H1 (cell line): ENCODE measurements around the gene G2E3. TPM values are rescaled to one million over a fixed set of nuclear protein-coding genes. Genes with fewer than 3 reads are reported as not detected.

Source experiments
- CTCF ChIA-PET: fragments of 300-600 bp; sonication (Branson Sonifier 250); formaldehyde crosslinking; loops from one replicate; lab custom pipeline; 2021; ENCODE audit not compliant: partially characterized antibody; lab: Charles Lee
- POLR2A ChIA-PET: fragments of 300-600 bp; sonication (Branson Sonifier 250); formaldehyde crosslinking; loops from one replicate; lab custom pipeline; 2021; ENCODE audit warnings: inconsistent platforms; ENCODE audit not compliant: partially characterized antibody; lab: Charles Lee
- DNase-seq, 2 experiments: peaks; one replicate each; pipeline versions ENCODE4 v3.0.0 to v3.0.0-alpha.2; 2010 to 2022; ENCODE audit warnings: low spot score in 2 of 2, low read depth in 1 of 2, mixed read lengths in 1 of 2
- FAIRE-seq: peaks from 2 replicates; lab custom pipeline; 2011; peaks lifted over from hg19 to GRCh38; lab: Jason Lieb, UNC
- H2AFZ ChIP-seq: 2 replicates; pipeline ENCODE4 v1.8.1; 2012; ENCODE audit warnings: low read length, inconsistent platforms
- H2AK5ac ChIP-seq: 2 replicates; pipeline ENCODE4 v1.6.1; 2013; ENCODE audit warnings: low read depth, low read length
- H2BK120ac ChIP-seq: replicated peaks from 2 replicates; pipeline ENCODE3; 2013; ENCODE audit warnings: low read depth, low read length, inconsistent platforms
- H2BK12ac ChIP-seq: 2 replicates; pipeline ENCODE4 v1.6.1; 2013; ENCODE audit warnings: low read depth, low read length
- H2BK15ac ChIP-seq: 2 replicates; pipeline ENCODE4 v1.6.1; 2013; ENCODE audit warnings: low read length
- H2BK20ac ChIP-seq: 2 replicates; pipeline ENCODE4 v1.6.1; 2013; ENCODE audit warnings: low read length
- H2BK5ac ChIP-seq: 2 replicates; pipeline ENCODE4 v1.6.1; 2013; ENCODE audit warnings: low read depth, low read length
- H3K14ac ChIP-seq: 2 replicates; pipeline ENCODE4 v1.6.1; 2013; ENCODE audit warnings: inconsistent platforms; ENCODE audit not compliant: insufficient read length
- H3K18ac ChIP-seq: 2 replicates; pipeline ENCODE4 v1.6.1; 2013; ENCODE audit warnings: low read length; ENCODE audit errors: extremely low read depth
- H3K23ac ChIP-seq: 2 replicates; pipeline ENCODE4 v1.6.1; 2013; ENCODE audit warnings: inconsistent platforms; ENCODE audit not compliant: insufficient read length
- H3K23me2 ChIP-seq: 2 replicates; pipeline ENCODE4 v1.6.1; 2013; ENCODE audit warnings: low read depth, low read length
- H3K27ac ChIP-seq: 2 replicates; pipeline ENCODE4 v1.6.1; 2011; ENCODE audit warnings: low read depth, low read length, inconsistent platforms
- H3K27me3 ChIP-seq, 4 experiments: replicated peaks in 1 of 4; 1 replicate in 1 of 4; 2 replicates in 3 of 4; pipeline versions ENCODE4 v1.6.1 to v1.8.1; 2011 to 2013; ENCODE audit warnings: low read length in 3 of 4, mild to moderate bottlenecking in 3 of 4, inconsistent platforms in 2 of 4, mixed read lengths in 2 of 4, moderate library complexity in 1 of 4; ENCODE audit not compliant: control insufficient read depth in 3 of 4, insufficient read depth in 3 of 4; ENCODE audit errors: extremely low read depth in 1 of 4
- H3K36me3 ChIP-seq, 4 experiments: 2 replicates each; pipeline versions ENCODE4 v1.6.1 to v1.8.1; 2011 to 2013; ENCODE audit warnings: mild to moderate bottlenecking in 4 of 4, low read length in 3 of 4, moderate library complexity in 2 of 4, control low read depth in 1 of 4, inconsistent platforms in 1 of 4; ENCODE audit not compliant: insufficient read depth in 4 of 4, control insufficient read depth in 2 of 4
- H3K4ac ChIP-seq: replicated peaks from 2 replicates; pipeline ENCODE3; 2013; ENCODE audit warnings: low read length, low read depth, mixed read lengths, inconsistent platforms; ENCODE audit not compliant: insufficient read length
- H3K4me1 ChIP-seq, 4 experiments: replicated peaks in 1 of 4; 1 replicate in 1 of 4; 2 replicates in 3 of 4; pipeline versions ENCODE4 v1.6.1 to v1.8.1; 2011 to 2013; ENCODE audit warnings: low read length in 3 of 4, inconsistent platforms in 2 of 4, mixed read lengths in 1 of 4; ENCODE audit not compliant: insufficient read depth in 4 of 4, control insufficient read depth in 3 of 4
- H3K4me2 ChIP-seq, 2 experiments: 2 replicates each; pipeline versions ENCODE4 v1.6.1 to v1.8.1; 2011 to 2013; ENCODE audit warnings: low read depth in 2 of 2, low read length in 2 of 2, control low read depth in 1 of 2, inconsistent platforms in 1 of 2, mild to moderate bottlenecking in 1 of 2; ENCODE audit not compliant: insufficient read depth in 1 of 2
- H3K4me3 ChIP-seq, 4 experiments: fragments of 200-600, 300-600 bp in 1 of 4; sonication (generic), shearing (Covaris generic), sonication (Bioruptor Twin) in 1 of 4; 2 replicates each; pipeline versions ENCODE4 v1.5.1 to v1.8.1; 2011 to 2016; ENCODE audit warnings: low read length in 4 of 4, low read depth in 3 of 4, control low read depth in 2 of 4, inconsistent platforms in 2 of 4, mild to moderate bottlenecking in 2 of 4, mixed read lengths in 1 of 4, moderate library complexity in 1 of 4; ENCODE audit not compliant: insufficient read depth in 2 of 4; ENCODE audit errors: extremely low read depth in 1 of 4
- H3K56ac ChIP-seq: replicated peaks from 2 replicates; pipeline ENCODE3; 2013; ENCODE audit warnings: low read depth, mild to moderate bottlenecking, mixed read lengths, low read length, inconsistent platforms; ENCODE audit not compliant: insufficient read length
- H3K79me1 ChIP-seq: 2 replicates; pipeline ENCODE4 v1.6.1; 2013; ENCODE audit warnings: low read depth, low read length, control low read depth
- H3K79me2 ChIP-seq, 2 experiments: 2 replicates each; pipeline versions ENCODE4 v1.6.1 to v1.8.1; 2012 to 2013; ENCODE audit warnings: low read length in 2 of 2, mild to moderate bottlenecking in 2 of 2, inconsistent platforms in 1 of 2; ENCODE audit not compliant: insufficient read depth in 2 of 2, control insufficient read depth in 1 of 2
- H3K9ac ChIP-seq, 4 experiments: replicated peaks in 1 of 4; 1 replicate in 1 of 4; 2 replicates in 3 of 4; pipeline versions ENCODE4 v1.6.1 to v1.8.1; 2011 to 2013; ENCODE audit warnings: low read depth in 3 of 4, low read length in 3 of 4, control low read depth in 2 of 4, mild to moderate bottlenecking in 2 of 4, moderate library complexity in 2 of 4, inconsistent platforms in 1 of 4; ENCODE audit errors: extremely low read depth in 1 of 4
- H3K9me3 ChIP-seq, 2 experiments: 2 replicates each; pipeline versions ENCODE4 v1.6.1 to v1.8.1; 2012 to 2013; ENCODE audit warnings: mild to moderate bottlenecking in 2 of 2, moderate library complexity in 2 of 2, control low read depth in 1 of 2, inconsistent platforms in 1 of 2, low read depth in 1 of 2, low read length in 1 of 2, mixed read lengths in 1 of 2; ENCODE audit not compliant: insufficient read depth in 2 of 2
- H4K20me1 ChIP-seq, 2 experiments: replicated peaks in 1 of 2; 2 replicates each; pipeline versions ENCODE3 to v1.8.1; 2011 to 2013; ENCODE audit warnings: inconsistent platforms in 2 of 2, low read length in 2 of 2, mild to moderate bottlenecking in 1 of 2; ENCODE audit not compliant: insufficient read depth in 2 of 2, control insufficient read depth in 1 of 2
- H4K5ac ChIP-seq: 2 replicates; pipeline ENCODE4 v1.6.1; 2013; ENCODE audit warnings: low read length, low read depth, mixed read lengths, inconsistent platforms; ENCODE audit not compliant: insufficient read length
- H4K8ac ChIP-seq: 2 replicates; pipeline ENCODE4 v1.8.0; 2013; ENCODE audit warnings: mild to moderate bottlenecking, moderate library complexity, low read length, inconsistent platforms; ENCODE audit not compliant: insufficient read depth; ENCODE audit errors: extremely low read depth
- H4K91ac ChIP-seq: replicated peaks from 2 replicates; pipeline ENCODE3; 2013; ENCODE audit warnings: low read length, mixed read lengths, inconsistent platforms; ENCODE audit not compliant: insufficient read length
- ASH2L ChIP-seq: fragments of 200-600, 300-600 bp; sonication (generic); IDR thresholded peaks from one replicate; pipeline ENCODE4 v1.7.1; 2017; ENCODE audit warnings: low read length
- CBX8 ChIP-seq: fragments of 300-800, 300-1000 bp; sonication (generic); IDR thresholded peaks from 2 replicates; pipeline ENCODE4 v1.7.1; 2016; ENCODE audit warnings: low read depth, low read length, borderline replicate concordance
- CHD1 ChIP-seq: IDR thresholded peaks from 2 replicates; pipeline ENCODE4 v1.6.1; 2012; ENCODE audit warnings: low read depth, low read length, improper control_type of control experiment
- CHD2 ChIP-seq: IDR thresholded peaks from 2 replicates; pipeline ENCODE4 v1.6.1; 2012; ENCODE audit warnings: low read length, improper control_type of control experiment
- EZH2 ChIP-seq: fragments of 200-600 bp; sonication (generic); IDR thresholded peaks from 2 replicates; pipeline ENCODE4 v1.7.1; 2012; ENCODE audit warnings: low read depth, mild to moderate bottlenecking, moderate library complexity, low read length, inconsistent platforms; ENCODE audit not compliant: severe bottlenecking
- POLR2A ChIP-seq, 2 experiments: IDR thresholded peaks; 1 replicate in 1 of 2; 2 replicates in 1 of 2; pipeline ENCODE4 v1.6.1; 2011; ENCODE audit warnings: low read depth in 2 of 2, low read length in 2 of 2, mild to moderate bottlenecking in 2 of 2; ENCODE audit errors: control extremely low read depth in 1 of 2
- RAD21 ChIP-seq, 2 experiments: IDR thresholded peaks in 1 of 2; conservative IDR thresholded peaks in 1 of 2; 2 replicates each; pipeline ENCODE4 v1.6.1; 2011; ENCODE audit warnings: low read depth in 2 of 2, low read length in 2 of 2, improper control_type of control experiment in 1 of 2, inconsistent platforms in 1 of 2, mild to moderate bottlenecking in 1 of 2, moderate library complexity in 1 of 2
- SRF ChIP-seq: IDR thresholded peaks from 2 replicates; pipeline ENCODE4 v1.6.1; 2011; ENCODE audit warnings: mild to moderate bottlenecking, low read depth, low read length, moderate library complexity
- SUZ12 ChIP-seq: fragments of 200-600 bp; sonication (generic); IDR thresholded peaks from 2 replicates; pipeline ENCODE4 v1.6.1; 2012; ENCODE audit warnings: mild to moderate bottlenecking, inconsistent platforms, low read length, moderate library complexity, mixed read lengths
- YY1 ChIP-seq: IDR thresholded peaks from 2 replicates; pipeline ENCODE4 v1.6.1; 2011; ENCODE audit warnings: low read depth, mild to moderate bottlenecking, low read length
- ZNF274 ChIP-seq: IDR thresholded peaks from 2 replicates; pipeline ENCODE4 v1.7.0; 2012; ENCODE audit warnings: low read length, borderline replicate concordance; ENCODE audit errors: extremely low read depth
- WGBS, 2 experiments: shearing (Covaris generic) in 1 of 2; methylation state at CpG; one replicate each; pipeline versions ENCODE4 v1.1.6 to v1.1.7; 2013 to 2015; ENCODE audit warnings: low lambda C conversion rate in 2 of 2, mixed read lengths in 2 of 2, inconsistent platforms in 1 of 2, low coverage in 1 of 2, missing lambda C conversion rate in 1 of 2; ENCODE audit not compliant: insufficient replicate concordance in 2 of 2, insufficient coverage in 1 of 2, insufficient read length in 1 of 2; ENCODE audit errors: extremely low coverage in 1 of 2, missing lambda C conversion rate in 1 of 2; 5-methylcytosine and 5-hydroxymethylcytosine counted together
- polyA plus RNA-seq, 7 experiments: library from polyadenylated mRNA; depleted of rRNA in 3 of 7; stranded (reverse) in 5 of 7; unstranded in 2 of 7; fragments of >200 nt in 5 of 7; fragments of 200-250 nt in 2 of 7; gene quantifications; 1 replicate in 5 of 7; 2 replicates in 1 of 7; 4 replicates in 1 of 7; pipeline versions ENCODE4 v1.2.1 to v1.2.3, GENCODE V29; 2011 to 2013; ENCODE audit warnings: missing spikeins in 2 of 7, mixed read lengths in 2 of 7
- total RNA-seq: library from RNA; stranded (reverse); fragmentation: NEBNext Ultra II Directional; extraction: Animal tissue kit (Norgen Biotek cat#: 25700); gene quantifications from 2 replicates; pipeline ENCODE4 v1.2.1, GENCODE V29; 2021

Gene G2E3
- total and polyA plus RNA-seq, 2 of the 8 experiments (the other 6 are each of a cell fraction or from before 2014, with no cell fraction given), result 9.2 to 72.0 TPM

DNA sequence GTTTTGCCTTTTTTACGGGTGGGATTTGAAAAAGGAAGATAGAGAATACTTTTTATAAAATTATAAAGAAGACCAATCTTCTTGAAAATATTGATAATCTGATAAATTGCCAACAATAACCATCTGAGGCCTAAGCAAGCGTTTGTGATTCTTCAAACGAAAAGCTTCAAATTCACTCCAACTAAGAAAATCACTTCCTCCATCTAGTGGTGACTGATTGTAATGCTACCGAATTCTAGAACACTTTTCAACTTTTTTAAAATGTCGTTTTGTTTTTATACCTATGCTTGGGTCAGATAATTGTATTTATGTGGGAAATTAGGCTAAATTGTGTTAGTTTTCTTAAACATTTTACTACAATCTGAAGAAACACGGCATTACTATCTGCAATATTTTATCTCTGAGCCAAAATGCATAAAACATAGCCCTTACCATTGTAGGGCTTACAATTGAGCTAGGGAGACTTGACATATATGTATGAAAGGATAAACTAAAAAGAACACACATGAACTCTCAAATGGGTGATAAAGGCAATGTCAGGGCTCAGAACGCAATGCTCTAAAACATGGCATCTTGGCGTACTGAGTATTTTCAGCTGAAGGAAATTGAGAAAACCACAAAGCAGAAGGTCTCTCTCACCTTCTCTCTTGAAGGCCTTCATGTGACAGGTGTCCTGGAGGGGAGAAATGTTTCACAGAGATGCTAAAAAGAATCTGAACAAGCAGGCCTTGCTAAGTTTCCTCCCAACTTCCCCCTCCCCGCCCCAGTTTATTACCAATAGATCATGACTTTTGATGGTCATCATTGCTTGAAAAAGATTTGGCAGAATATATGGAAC lies 36.8 kb upstream of the G2E3 start:
- no peaks in the 10 kb centered on the region for H3K27me3 ChIP-seq
- H3K79me2 ChIP-seq, result no peaks in the 10 kb centered on the region
- no peak overlapping the region for H3K14ac ChIP-seq
- H4K5ac ChIP-seq, result no peak overlapping the region
- H2AFZ ChIP-seq, result no peak overlapping the region
- H3K18ac ChIP-seq, result no peak overlapping the region
- no peak overlapping the region for H4K91ac ChIP-seq
- H3K23me2 ChIP-seq, result no peaks in the 10 kb centered on the region; the same call in 1 of the 2 replicates
- no peaks in the 10 kb centered on the region for H4K20me1 ChIP-seq
- no peak overlapping the region for H3K27ac ChIP-seq
- no peak overlapping the region for H4K8ac ChIP-seq
- DNase-seq (no peak), FAIRE-seq (peak; percentile 87)
- no peak overlapping the region for H2BK12ac ChIP-seq
- no peak overlapping the region for H3K9ac ChIP-seq
- ChIA-PET POLR2A (interaction anchor here (0.9 kb wide), 1 partner anchor 48 kb away, joined by 3 read pairs; no protein-coding TSS in a partner anchor), CTCF (interaction anchor here (0.6 to 4.0 kb wide), 17 partner anchors 8 to 364 kb away, joined by 3 to 13 read pairs (median 3); no protein-coding TSS in a partner anchor)
- H3K4me3 ChIP-seq, result no peak overlapping the region
- H3K23ac ChIP-seq, result no peak overlapping the region
- no peak overlapping the region for H2AK5ac ChIP-seq
- no peak overlapping the region for H3K56ac ChIP-seq
- H3K79me1 ChIP-seq, result no peaks in the 10 kb centered on the region
- no peak overlapping the region for H2BK5ac ChIP-seq
- peaks cover 2 to 3% of the 10 kb centered on the region in 2 experiments; a peak in 3 of 4 replicates for H3K9me3 ChIP-seq
- no peak overlapping the region; the same call in 1 of the 2 replicates for H2BK15ac ChIP-seq
- H2BK20ac ChIP-seq, result no peak overlapping the region
- H3K4ac ChIP-seq, result no peak overlapping the region
- no peak overlapping the region for H2BK120ac ChIP-seq
- peaks cover 0 to 2% (median 0%) of the 10 kb centered on the region in 4 experiments; a peak in 1 of 8 replicates for H3K36me3 ChIP-seq
- no peaks in the 10 kb centered on the region; a peak in 1 of 7 replicates for H3K4me1 ChIP-seq
- no peak overlapping the region for H3K4me2 ChIP-seq
- 43% methylated on average over 9 of the region's 9 CpGs; no CpG with 5 or more reads in 1 of the 2 experiments for WGBS, 2 experiments
- no peak for TF ChIP-seq EZH2
- no peak for TF ChIP-seq SRF
- TF ChIP-seq ASH2L, result no peak
- no peak for TF ChIP-seq CBX8
- TF ChIP-seq CHD1, result no peak
- TF ChIP-seq SUZ12, result no peak
- TF ChIP-seq ZNF274, result no peak
- TF ChIP-seq RAD21 (IDR thresholded peaks at IDR 0.05 in 1 of 2, conservative IDR thresholded peaks at IDR 0.05 in 1 of 2; ENCODE audit: low read depth in 2 of 2, low read length in 2 of 2), result peak; percentile 70
- no peak for TF ChIP-seq YY1
- TF ChIP-seq POLR2A (IDR thresholded peaks at IDR 0.05; ENCODE audit: control extremely low read depth in 1 of 2, low read depth in 2 of 2, low read length in 2 of 2), result no peak
- no peak for TF ChIP-seq CHD2
